Sigmoid colon (tissue), 7 donors: Measurements from ENCODE around the gene GABRR2. TPM values are rescaled to one million over a fixed set of nuclear protein-coding genes. Genes with fewer than 3 reads are reported as not detected.

Experiments
- DNase-seq: peaks from one replicate; pipeline ENCODE4 v3.0.0-alpha.2; 2019
- H3K27ac ChIP-seq, 4 donors: fragments of 200-600 bp; sonication (generic); one replicate each; pipeline ENCODE4 v1.5.1; 2016 to 2019; ENCODE audit warnings: mild to moderate bottlenecking in 1 of 4
- H3K27me3 ChIP-seq, 3 donors: fragments of 200-600 bp; sonication (generic); one replicate each; pipeline ENCODE4 v1.5.1; 2019; ENCODE audit warnings: mild to moderate bottlenecking in 1 of 3
- H3K36me3 ChIP-seq, 4 donors: fragments of 200-600 bp; sonication (generic); one replicate each; pipeline ENCODE4 v1.5.1; 2016 to 2019
- H3K4me1 ChIP-seq, 4 donors: fragments of 200-600 bp; sonication (generic); one replicate each; pipeline ENCODE4 v1.5.1; 2017 to 2019
- H3K4me3 ChIP-seq, 4 donors: fragments of 200-600 bp; sonication (generic); one replicate each; pipeline ENCODE4 v1.5.1; 2017 to 2019; ENCODE audit warnings: mild to moderate bottlenecking in 2 of 4, moderate library complexity in 1 of 4
- H3K9me3 ChIP-seq, 4 donors: fragments of 200-600 bp in 3 of 4; sonication (generic) in 3 of 4; one replicate each; pipeline versions ENCODE4 v1.5.1 to v1.6.1; 2013 to 2019
- CTCF ChIP-seq, 4 experiments: fragments of 450-650 bp in 3 of 4; fragments of 200-600 bp in 1 of 4; IDR thresholded peaks; one replicate each; pipeline ENCODE4 v1.5.1; 2016 to 2019; ENCODE audit warnings: antibody characterized with exemption in 4 of 4, mild to moderate bottlenecking in 3 of 4, moderate library complexity in 2 of 4
- EP300 ChIP-seq, 4 donors: sonication (generic); formaldehyde crosslinking; IDR thresholded peaks; one replicate each; pipeline ENCODE4 v1.6.1; 2017; ENCODE audit warnings: antibody characterized with exemption in 4 of 4
- POLR2A ChIP-seq, 2 donors: fragments of 450-650 bp; IDR thresholded peaks; one replicate each; pipeline ENCODE4 v1.6.1; 2016; ENCODE audit warnings: antibody characterized with exemption in 2 of 2, mild to moderate bottlenecking in 2 of 2, moderate library complexity in 2 of 2
- POLR2AphosphoS5 ChIP-seq, 4 donors: sonication (generic); formaldehyde crosslinking; IDR thresholded peaks; one replicate each; pipeline ENCODE4 v1.6.1; 2017; ENCODE audit warnings: antibody characterized with exemption in 4 of 4
- WGBS, 2 donors: extraction: QIAGEN DNeasy Blood & Tissue Kit; methylation state at CpG; one replicate each; pipeline ENCODE4 v1.1.7; 2013; 5-methylcytosine and 5-hydroxymethylcytosine counted together
- intact Hi-C: fragments of 100-400 bp; cut with DNase I; formaldehyde crosslinking; loops from one replicate; pipeline ENCODE4 v1.15.1; 2023
- polyA plus RNA-seq, 3 donors: library from polyadenylated mRNA; stranded (reverse); fragments of 200-250 nt; gene quantifications; one replicate each; pipeline ENCODE4 v1.2.3, GENCODE V29; 2013
- total RNA-seq, 4 donors: library from RNA; depleted of rRNA; stranded (reverse); fragments of >200 nt; gene quantifications; one replicate each; pipeline ENCODE4 v1.1.0, GENCODE V29; 2016
- donor health status: healthy with polysubstance abuse.
- donor health status: Bipolar disorder and iron deficiency.
- donor health status: healthy.

Gene GABRR2
- total and polyA plus RNA-seq, 7 donors: 0.36 to 2.8 (median 0.99) TPM; not detected in 2

GRCh38 chr6:89260832-89261231 is 54.3 kb downstream of the GABRR2 start:
- intact Hi-C loops: no loop called here
- H3K4me1 ChIP-seq: no peaks in the 10 kb centered on the region
- no peaks in the 10 kb centered on the region for H3K27me3 ChIP-seq
- no peak for DNase-seq
- no peaks in the 10 kb centered on the region for H3K9me3 ChIP-seq
- TF ChIP-seq POLR2AphosphoS5 (IDR thresholded peaks at IDR 0.05) (no peak), CTCF (IDR thresholded peaks at IDR 0.05) (no peak), POLR2A (IDR thresholded peaks at IDR 0.05) (no peak), EP300 (IDR thresholded peaks at IDR 0.05) (no peak)
- H3K4me3 ChIP-seq: no peak overlapping the region
- WGBS, 2 donors: 11 to 23% methylated on average over 5 of the region's 5 CpGs
- no peaks in the 10 kb centered on the region for H3K36me3 ChIP-seq
- no peak overlapping the region for H3K27ac ChIP-seq

GRCh38 chr6:89260310-89260709 is 54.8 kb downstream of the GABRR2 start:
- Histone ChIP-seq H3K27ac (no peak overlapping the region), H3K27me3 (no peaks in the 10 kb centered on the region), H3K9me3 (no peaks in the 10 kb centered on the region), H3K36me3 (no peaks in the 10 kb centered on the region), H3K4me3 (no peak overlapping the region), H3K4me1 (no peaks in the 10 kb centered on the region)
- DNase-seq: no peak
- WGBS, 2 donors: 59 to 85% methylated on average over 4 of the region's 4 CpGs
- TF ChIP-seq POLR2AphosphoS5 (IDR thresholded peaks at IDR 0.05): no peak
- no peak for TF ChIP-seq CTCF (IDR thresholded peaks at IDR 0.05)
- TF ChIP-seq POLR2A (IDR thresholded peaks at IDR 0.05): no peak
- no peak for TF ChIP-seq EP300 (IDR thresholded peaks at IDR 0.05)
- intact Hi-C loops: no loop called here

GRCh38 chr6:89258912-89259311 is 56.2 kb downstream of the GABRR2 start:
- no peak overlapping the region for H3K4me3 ChIP-seq
- DNase-seq: no peak
- intact Hi-C loops: no loop called here
- H3K4me1 ChIP-seq: no peaks in the 10 kb centered on the region
- WGBS, 2 donors: 78 to 81% methylated on average over 3 of the region's 3 CpGs
- TF ChIP-seq EP300 (IDR thresholded peaks at IDR 0.05) (no peak), POLR2A (IDR thresholded peaks at IDR 0.05) (no peak), POLR2AphosphoS5 (IDR thresholded peaks at IDR 0.05) (no peak), CTCF (IDR thresholded peaks at IDR 0.05) (no peak)
- no peaks in the 10 kb centered on the region for H3K36me3 ChIP-seq
- no peaks in the 10 kb centered on the region for H3K27me3 ChIP-seq
- H3K27ac ChIP-seq: no peak overlapping the region
- no peaks in the 10 kb centered on the region for H3K9me3 ChIP-seq

GRCh38 chr6:89257781-89258180 is 57.3 kb downstream of the GABRR2 start:
- Histone ChIP-seq H3K4me1 (no peaks in the 10 kb centered on the region), H3K36me3 (no peaks in the 10 kb centered on the region), H3K27me3 (no peaks in the 10 kb centered on the region), H3K4me3 (no peak overlapping the region), H3K9me3 (no peaks in the 10 kb centered on the region), H3K27ac (no peak overlapping the region)
- TF ChIP-seq EP300 (IDR thresholded peaks at IDR 0.05): no peak
- TF ChIP-seq POLR2A (IDR thresholded peaks at IDR 0.05): no peak
- TF ChIP-seq POLR2AphosphoS5 (IDR thresholded peaks at IDR 0.05): no peak
- TF ChIP-seq CTCF (IDR thresholded peaks at IDR 0.05): no peak
- intact Hi-C loops: no loop called here
- WGBS, 2 donors: 82% methylated on average over 4 of the region's 4 CpGs
- DNase-seq: no peak

- 94% methylated on average over 6 of the region's 6 CpGs for WGBS, 2 donors
- H3K4me1 ChIP-seq: no peaks in the 10 kb centered on the region
- no peak overlapping the region for H3K27ac ChIP-seq
- H3K9me3 ChIP-seq: no peaks in the 10 kb centered on the region
- no peak for TF ChIP-seq POLR2A (IDR thresholded peaks at IDR 0.05)
- TF ChIP-seq EP300 (IDR thresholded peaks at IDR 0.05): no peak
- no peak for TF ChIP-seq POLR2AphosphoS5 (IDR thresholded peaks at IDR 0.05)
- TF ChIP-seq CTCF (IDR thresholded peaks at IDR 0.05): no peak
- DNase-seq: no peak
- no peaks in the 10 kb centered on the region for H3K36me3 ChIP-seq
- H3K4me3 ChIP-seq: no peak overlapping the region
- intact Hi-C loops: no loop called here
- H3K27me3 ChIP-seq: no peaks in the 10 kb centered on the region
These were observed 57.8 kb downstream of the GABRR2 start for GRCh38 chr6:89257346-89257745.
